CD1c-positive myeloid dendritic cell (primary cell): ENCODE measurements around the gene KRCC1.
"Not testable (repeated sequence)": the region's sequence is repeated elsewhere in the genome, so short reads cannot be mapped to it uniquely, and the experiment has no call there.

Source experiments
- DNase-seq: peaks from one replicate; pipeline ENCODE4 v3.0.0-alpha.2; 2016; ENCODE audit errors: extremely low spot score

KRCC1 gene

GRCh38 chr2:88000474-88000873 lies 55.1 kb downstream of the KRCC1 start:
- DNase-seq: not testable (repeated sequence)

GRCh38 chr2:87996570-87996969 lies 59.0 kb downstream of the KRCC1 start:
- DNase-seq: no peak

- no peak for DNase-seq
Measured at GRCh38 chr2:87995756-87996155, 59.8 kb downstream of the KRCC1 start.

GRCh38 chr2:87994304-87994850 lies 61.2 kb downstream of the KRCC1 start:
- not testable (repeated sequence) for DNase-seq

- DNase-seq: not testable (repeated sequence)
Measured at GRCh38 chr2:87992569-87992968, 63.0 kb downstream of the KRCC1 start.

GRCh38 chr2:87987473-87987872 lies 68.1 kb downstream of the KRCC1 start:
- not testable (repeated sequence) for DNase-seq

GRCh38 chr2:87985902-87986301 lies 69.7 kb downstream of the KRCC1 start:
- DNase-seq: not testable (repeated sequence)

GRCh38 chr2:87981182-87981581 lies 74.4 kb downstream of the KRCC1 start:
- not testable (repeated sequence) for DNase-seq
